ENCODE measurements around the gene ZIC5.

The ZIC5 gene

DNA sequence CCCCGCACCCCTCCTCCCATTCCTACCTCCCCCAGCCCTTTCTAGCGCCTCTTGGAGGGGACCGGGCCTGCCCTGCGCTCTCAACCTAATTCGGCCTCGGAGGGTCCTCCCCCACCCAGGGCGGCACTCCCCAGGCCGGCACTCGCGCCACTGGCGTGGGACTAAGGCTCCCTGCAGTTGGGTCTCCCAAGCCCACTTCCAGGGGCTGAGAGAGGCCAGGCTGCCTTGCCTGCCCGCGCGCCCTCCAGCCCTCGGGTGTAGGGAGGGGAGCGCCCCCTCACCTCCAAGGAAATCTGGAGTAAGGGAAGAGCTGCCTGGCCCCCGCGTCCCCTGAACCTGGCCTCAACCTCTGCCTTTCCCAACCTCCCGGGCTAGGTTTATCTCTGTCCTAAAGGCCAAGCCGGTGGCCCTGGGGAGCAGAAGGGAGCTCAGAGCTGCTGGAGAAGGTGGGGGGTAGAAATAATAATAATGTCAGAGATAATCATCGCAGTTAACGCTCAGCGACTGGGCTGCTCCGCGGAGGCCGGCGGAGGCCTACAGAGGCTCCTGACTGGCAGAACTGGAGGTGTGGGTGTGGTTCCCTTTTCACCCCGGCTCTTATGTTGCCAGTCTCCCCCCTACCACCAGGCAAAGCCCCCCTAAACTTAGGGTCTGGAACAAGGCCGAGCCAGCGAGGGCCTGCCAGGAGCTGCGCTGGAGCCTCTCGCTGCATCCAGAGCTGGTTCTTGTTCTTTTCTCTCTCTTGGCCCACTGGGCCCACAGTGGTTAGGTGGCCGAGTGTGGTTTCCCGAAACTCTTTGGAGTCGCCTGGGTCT is 19.7 kb upstream of the ZIC5 start:
- H3K4me3 ChIP-seq (ENCODE audit: low read length): no peak overlapping the region
- TF ChIP-seq ZNF274 (IDR thresholded peaks at IDR 0.05; ENCODE audit: low read depth, low read length): no peak

DNA sequence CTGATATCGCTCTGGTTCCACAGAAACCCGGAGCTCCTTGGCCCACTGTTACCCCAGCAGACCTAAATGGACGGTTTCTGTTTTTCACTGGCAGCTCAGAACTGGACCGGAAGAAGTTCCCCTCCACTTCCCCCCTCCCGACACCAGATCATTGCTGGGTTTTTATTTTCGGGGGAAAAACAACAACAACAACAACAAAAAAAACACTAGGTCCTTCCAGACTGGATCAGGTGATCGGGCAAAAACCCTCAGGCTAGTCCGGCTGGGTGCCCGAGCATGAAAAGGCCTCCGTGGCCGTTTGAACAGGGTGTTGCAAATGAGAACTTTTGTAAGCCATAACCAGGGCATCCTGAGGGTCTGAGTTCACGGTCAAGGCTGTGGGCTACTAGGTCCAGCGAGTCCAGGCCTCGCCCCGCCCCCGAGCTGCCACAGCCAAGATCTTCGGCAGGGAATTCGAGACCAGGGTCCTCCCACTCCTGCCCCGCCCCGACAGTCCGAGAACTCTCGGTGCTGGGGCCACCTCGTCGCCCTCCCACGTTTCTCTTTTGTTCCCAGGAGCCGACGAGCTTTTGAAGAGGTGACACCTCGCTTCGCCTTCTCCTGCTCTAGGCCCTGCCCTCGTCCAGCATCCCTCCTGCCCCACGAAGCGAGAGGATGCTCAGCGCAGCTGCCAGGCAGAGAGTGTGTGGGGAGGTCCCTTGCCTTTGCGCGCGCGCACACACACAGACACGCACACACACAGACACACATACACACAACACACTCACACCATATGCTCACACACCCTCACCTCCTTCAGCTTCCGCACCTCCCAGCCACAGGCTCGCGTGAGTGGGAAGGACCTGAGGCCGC is 18.8 kb upstream of the ZIC5 start:
- no peak for TF ChIP-seq ZNF274 (IDR thresholded peaks at IDR 0.05; ENCODE audit: low read depth, low read length)
- no peak overlapping the region for H3K4me3 ChIP-seq (ENCODE audit: low read length)

DNA sequence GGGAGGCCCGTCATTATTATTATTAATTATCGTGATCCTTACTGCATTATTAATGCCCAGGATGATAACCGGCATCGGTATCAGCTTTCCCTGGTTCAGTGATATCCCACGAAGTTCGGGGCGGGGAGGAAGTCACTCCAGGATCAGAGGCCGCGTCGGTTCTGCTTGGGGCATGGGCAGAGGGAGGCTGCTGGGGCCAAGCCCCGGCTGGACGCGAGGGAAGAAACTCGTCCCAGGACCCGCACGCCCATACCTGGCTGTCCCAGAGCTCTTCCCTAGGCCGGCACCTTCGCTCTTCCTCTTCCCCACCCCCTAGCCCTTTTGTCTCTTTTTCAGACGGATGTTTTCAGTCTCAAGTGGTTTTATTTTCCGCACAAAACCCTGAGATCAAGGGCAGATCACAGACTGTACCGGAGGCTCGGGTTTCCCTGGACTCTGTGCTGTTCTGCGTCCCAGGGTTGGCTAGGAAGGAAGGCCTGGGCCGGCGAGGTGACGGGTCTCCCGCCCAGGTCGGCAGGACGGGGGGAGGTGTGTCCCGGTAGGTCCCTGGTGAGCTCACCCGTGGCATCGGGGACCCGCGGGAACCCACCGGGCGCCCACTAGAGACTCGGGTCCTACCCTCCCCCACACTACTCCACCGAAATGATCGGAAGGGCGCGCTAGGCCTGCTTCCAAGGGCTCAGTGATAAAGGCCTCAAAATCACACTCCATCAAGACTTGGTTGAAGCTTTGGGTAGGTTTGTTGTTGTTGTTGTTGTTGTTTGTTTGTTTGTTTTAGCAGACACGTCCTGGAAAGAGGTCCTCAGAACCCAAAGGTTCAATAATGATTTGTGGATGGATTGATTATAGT is 17.9 kb upstream of the ZIC5 start:
- no peak overlapping the region for H3K4me3 ChIP-seq (ENCODE audit: low read length)
- no peak for TF ChIP-seq ZNF274 (IDR thresholded peaks at IDR 0.05; ENCODE audit: low read depth, low read length)

DNA sequence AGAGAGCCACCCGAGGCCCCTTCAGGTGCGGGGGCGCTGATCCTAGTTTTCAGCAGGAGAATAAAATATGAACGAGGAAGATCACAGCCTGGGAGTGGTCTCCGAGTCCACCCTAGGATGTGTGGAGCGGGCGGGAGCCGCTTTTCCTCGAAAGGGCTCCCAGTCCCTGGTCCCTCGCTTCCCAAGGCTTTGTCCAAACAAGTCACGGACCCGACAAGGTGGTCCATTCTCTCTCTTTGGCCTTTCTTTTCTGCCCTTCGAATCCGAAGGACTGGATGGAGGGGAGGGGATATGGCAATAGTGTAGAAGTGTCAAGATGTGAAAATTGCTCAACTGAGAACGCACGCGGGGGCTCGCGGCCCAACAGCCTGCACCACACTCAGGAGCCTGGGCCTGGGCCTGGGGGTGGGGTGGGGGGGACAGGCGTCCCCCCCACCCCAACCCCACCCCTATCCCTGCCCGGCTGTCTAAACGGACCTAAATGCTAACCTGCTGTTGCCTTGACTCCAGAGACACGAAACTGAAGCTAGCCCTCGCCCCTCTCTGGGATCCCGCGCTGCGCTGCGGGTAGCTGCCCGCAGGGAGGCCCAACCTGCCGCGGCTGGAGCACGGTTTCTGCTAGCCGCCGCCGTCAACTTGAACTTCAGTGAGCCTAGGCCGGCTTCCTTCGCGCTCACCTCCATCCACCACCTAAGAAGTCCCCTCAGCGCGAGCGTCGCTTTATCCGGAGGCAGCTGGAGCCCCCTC is 17.1 kb upstream of the ZIC5 start:
- H3K4me3 ChIP-seq (ENCODE audit: low read length): no peak overlapping the region
- no peak for TF ChIP-seq ZNF274 (IDR thresholded peaks at IDR 0.05; ENCODE audit: low read depth, low read length)

DNA sequence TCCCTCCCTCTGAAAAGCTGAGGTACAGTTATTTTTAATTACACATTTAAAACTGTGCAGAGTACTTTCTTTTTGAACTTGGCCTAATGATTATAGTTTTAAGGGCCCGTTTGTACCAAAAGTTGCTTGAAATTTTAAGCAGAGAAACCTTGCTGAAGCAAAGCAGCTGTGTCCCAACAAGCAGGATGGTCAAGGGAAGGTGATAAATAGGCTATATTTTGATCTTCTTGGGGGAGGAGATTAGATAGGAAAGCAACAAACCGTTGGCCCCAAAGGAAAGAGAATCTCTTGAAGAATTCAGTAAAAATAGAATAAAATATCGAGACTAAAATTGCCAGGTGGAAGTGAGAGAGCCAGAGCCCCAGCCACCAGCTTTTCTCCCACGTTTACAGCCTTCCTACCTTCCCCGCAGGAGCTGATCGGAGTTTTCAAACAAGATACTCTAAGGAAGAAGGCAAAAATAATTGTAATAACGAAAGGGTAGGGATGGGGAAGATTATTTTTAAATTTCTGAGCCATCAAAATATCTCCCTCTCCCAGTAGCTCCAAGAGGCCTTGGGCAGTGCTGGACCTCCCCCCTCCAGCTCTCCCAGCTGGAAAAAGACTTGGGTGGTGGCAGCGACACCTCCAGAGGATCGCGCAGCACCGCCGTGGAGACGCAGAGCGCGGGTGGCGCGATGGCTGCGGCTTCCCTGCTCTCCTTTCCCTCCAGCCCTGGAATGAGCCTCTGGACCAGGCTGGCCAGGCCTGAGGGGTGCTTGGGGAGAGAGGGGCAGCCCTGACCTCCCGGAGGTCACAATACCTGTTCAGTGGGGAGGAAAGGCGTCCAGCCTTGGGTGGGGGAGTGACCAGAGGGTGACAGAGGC is 15.8 kb upstream of the ZIC5 start:
- no peak for TF ChIP-seq ZNF274 (IDR thresholded peaks at IDR 0.05; ENCODE audit: low read depth, low read length)
- no peak overlapping the region for H3K4me3 ChIP-seq (ENCODE audit: low read length)

DNA sequence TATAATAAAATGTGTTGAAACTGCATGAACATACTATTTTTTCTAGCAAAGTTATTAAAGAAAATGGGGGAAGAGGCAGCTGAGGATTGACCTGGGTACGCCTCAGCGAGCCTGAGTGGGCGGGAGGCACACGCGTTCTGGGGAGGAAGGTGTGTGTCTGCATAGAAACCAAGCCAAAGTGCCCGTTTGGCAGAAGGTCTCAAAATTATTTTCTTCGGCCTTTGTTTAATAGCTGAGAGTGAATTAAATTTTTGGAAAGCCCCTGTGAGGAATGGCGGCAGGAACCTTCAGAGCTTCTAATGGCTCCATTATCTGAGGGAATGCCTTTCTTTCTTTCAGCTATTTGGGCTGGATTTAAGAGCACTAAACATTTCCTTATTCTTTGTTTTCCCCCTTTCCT is 15.2 kb upstream of the ZIC5 start:
- TF ChIP-seq ZNF274 (IDR thresholded peaks at IDR 0.05; ENCODE audit: low read depth, low read length): no peak
- no peak overlapping the region for H3K4me3 ChIP-seq (ENCODE audit: low read length)

DNA sequence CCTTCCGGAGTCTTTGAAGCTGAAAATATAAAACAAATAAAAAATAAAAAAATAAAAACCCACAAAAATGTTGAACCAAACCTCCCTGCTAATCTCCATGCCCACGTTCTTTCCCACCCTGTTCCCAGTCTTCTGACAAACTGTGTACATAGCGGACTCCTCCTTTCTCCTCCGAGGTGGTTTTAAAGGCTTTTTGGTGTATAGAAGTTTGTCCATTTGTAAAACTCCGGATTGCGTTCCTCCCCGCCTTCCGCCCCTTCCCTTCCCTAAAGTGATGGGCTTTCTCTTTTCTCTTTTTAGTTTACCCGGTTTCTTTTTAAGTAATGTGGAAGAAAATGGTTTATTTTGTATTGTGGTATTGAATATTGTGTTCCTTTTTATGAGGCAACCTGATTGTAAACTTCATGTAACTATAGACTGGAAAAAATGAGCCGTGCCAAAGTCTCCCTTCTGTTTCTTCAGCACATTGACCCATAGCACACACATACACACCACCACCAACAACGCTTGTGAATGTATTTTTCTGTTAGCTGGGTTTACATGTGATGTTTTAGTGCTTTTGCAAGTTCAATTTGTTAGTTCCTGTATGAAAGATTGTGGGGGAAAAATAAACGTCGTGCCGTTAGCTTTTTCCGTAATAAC is 14.4 kb upstream of the ZIC5 start:
- TF ChIP-seq ZNF274 (IDR thresholded peaks at IDR 0.05; ENCODE audit: low read depth, low read length): no peak
- H3K4me3 ChIP-seq (ENCODE audit: low read length): no peak overlapping the region

DNA sequence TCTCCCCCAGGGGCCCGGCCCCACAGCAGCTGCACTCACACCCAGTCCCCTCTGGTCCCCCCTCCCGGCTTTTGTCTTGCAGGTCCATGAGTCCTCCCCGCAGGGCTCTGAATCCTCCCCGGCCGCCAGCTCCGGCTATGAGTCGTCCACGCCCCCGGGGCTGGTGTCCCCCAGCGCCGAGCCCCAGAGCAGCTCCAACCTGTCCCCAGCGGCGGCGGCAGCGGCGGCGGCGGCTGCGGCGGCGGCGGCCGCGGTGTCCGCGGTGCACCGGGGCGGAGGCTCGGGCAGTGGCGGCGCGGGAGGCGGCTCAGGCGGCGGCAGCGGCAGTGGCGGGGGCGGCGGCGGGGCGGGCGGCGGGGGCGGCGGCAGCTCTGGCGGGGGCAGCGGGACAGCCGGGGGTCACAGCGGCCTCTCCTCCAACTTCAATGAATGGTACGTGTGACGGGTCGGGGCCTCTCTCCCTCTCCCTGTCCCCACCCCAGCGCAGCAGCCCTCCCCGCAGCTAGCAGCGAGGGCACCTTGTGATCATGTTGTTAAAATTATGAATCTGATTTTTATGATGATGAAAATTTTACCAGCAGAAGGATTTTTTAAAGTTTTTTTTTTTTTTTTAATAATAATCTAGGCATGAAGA is 13.8 kb upstream of the ZIC5 start:
- no peak overlapping the region for H3K4me3 ChIP-seq (ENCODE audit: low read length)
- no peak for TF ChIP-seq ZNF274 (IDR thresholded peaks at IDR 0.05; ENCODE audit: low read depth, low read length)

DNA sequence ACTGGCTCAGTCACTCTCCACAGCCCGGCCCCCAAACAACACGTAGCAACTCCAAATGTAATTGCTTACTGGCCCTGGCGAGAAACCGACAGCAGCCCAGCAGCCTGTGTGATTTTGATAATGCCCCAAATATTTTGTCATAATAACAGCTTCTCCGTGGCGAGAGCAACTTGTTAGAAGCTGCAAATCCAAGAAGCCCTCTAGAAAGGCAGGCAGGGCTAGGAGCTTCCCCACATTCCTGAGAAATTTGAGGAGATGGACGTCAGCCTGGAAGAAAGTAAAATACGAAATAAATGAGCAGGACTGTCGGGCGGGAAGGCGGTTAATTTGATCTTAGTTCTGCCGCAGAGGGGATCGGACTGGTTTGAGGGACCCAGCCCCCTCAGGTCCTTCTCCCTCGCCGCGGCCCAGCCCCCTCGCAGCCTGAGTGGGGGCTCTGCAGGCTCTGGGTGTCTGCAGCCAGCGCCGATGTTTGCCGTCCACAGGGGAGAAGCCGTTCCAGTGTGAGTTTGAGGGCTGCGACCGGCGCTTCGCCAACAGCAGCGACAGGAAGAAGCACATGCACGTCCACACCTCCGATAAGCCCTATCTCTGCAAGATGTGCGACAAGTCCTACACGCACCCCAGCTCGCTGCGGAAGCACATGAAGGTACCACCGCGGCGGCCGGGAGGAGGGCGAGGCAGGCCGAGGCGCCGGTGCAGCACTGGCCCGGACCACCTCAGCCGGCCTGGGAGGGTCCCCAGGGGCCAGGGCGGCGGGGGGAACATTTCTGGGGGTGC is 13.1 kb upstream of the ZIC5 start:
- H3K4me3 ChIP-seq (ENCODE audit: low read length): peak overlapping the region; percentile 21; the same call in 1 of the 2 replicates
- TF ChIP-seq ZNF274 (IDR thresholded peaks at IDR 0.05; ENCODE audit: low read depth, low read length): no peak

DNA sequence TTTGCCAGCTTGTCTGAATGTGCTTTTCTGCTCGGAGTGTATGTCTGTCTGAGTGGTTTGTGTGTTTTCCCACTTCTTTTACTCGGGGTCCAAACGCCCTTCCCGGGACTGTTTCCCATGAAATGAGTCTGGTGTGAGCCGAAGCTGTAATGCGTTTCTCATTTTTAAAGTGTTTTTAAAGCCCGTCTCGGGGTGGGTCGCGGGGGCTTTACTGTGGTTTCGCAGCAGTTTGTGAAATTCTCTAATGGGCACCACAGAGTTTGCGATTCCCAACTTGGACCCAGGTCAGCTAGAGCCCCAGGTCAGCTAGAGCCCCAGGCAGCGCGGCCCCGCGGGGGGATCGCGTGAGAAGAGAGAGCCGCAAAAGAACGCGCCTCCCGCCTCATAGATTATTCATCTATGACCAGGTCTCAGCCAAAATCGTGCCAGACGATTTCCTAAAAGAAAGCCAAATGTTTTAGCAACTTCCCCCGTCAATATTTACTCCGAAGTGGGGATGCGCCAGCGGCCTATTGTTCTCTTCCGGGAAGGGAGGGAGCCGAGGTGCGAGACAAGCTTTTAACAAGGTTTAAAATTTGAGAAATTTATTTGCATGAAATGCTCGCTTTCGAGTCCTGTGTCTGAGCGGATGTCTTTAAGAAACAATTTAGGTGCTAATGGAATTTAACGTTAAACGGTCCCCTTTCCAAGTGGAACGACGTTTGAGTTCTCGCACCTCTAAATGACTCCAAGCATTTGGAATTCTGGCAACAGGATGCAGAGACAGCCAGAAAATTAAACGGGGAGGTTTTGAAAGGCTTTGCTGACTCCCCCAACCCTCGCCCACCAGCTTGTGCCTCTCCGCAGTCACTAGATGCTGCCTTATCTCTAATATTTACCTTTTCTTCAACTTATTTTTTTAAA is 12.2 kb upstream of the ZIC5 start:
- TF ChIP-seq ZNF274 (IDR thresholded peaks at IDR 0.05; ENCODE audit: low read depth, low read length): no peak
- peak overlapping the region; percentile 21 for H3K4me3 ChIP-seq (ENCODE audit: low read length)
